Measurements from ENCODE around the gene HELZ.
"Not testable (repeated sequence)": the region's sequence is repeated elsewhere in the genome, so short reads cannot be mapped to it uniquely, and the experiment has no call there.

HELZ gene

DNA sequence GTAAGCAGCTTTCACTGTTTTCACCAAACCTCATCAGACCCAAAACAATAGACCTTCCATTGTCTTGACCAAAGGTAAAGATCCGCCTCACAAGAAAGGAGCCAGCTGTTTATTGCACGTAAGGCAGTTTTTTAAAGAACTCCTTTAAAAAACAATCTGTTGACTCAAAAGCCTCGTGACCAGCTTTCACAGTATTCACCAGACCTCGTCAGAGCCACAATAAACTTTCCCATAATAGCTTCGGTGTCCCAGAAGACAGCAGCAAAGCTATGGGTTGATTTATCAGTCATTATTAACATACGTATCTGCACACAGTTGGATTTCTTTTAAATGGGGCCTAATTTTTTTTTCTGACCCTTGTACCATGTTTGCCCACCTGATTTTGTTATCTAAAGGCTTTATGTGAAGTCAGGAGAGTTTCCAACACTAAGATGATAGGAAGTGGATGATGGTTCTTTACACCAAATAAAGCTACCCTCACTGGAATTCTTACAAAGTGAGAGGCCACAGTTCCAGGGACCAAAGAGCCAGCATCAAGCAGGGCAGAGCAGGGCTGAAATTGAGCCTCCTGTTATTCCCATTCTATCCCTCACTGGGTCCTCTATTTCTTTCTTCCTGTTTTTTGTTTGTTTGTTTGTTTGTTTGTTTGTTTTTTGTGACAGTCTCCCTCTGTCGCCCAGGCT lies 17.6 kb upstream of the HELZ start:
- TF ChIP-seq, protein P1, sequence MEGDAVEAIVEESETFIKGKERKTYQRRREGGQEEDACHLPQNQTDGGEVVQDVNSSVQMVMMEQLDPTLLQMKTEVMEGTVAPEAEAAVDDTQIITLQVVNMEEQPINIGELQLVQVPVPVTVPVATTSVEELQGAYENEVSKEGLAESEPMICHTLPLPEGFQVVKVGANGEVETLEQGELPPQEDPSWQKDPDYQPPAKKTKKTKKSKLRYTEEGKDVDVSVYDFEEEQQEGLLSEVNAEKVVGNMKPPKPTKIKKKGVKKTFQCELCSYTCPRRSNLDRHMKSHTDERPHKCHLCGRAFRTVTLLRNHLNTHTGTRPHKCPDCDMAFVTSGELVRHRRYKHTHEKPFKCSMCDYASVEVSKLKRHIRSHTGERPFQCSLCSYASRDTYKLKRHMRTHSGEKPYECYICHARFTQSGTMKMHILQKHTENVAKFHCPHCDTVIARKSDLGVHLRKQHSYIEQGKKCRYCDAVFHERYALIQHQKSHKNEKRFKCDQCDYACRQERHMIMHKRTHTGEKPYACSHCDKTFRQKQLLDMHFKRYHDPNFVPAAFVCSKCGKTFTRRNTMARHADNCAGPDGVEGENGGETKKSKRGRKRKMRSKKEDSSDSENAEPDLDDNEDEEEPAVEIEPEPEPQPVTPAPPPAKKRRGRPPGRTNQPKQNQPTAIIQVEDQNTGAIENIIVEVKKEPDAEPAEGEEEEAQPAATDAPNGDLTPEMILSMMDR (IDR thresholded peaks at IDR 0.05; ENCODE audit: low read depth, low read length, missing control alignments) = no peak
- H3K4me3 ChIP-seq (ENCODE audit: low read depth, low read length) = no peak overlapping the region
- no peak for DNase-seq (ENCODE audit: low read depth)

DNA sequence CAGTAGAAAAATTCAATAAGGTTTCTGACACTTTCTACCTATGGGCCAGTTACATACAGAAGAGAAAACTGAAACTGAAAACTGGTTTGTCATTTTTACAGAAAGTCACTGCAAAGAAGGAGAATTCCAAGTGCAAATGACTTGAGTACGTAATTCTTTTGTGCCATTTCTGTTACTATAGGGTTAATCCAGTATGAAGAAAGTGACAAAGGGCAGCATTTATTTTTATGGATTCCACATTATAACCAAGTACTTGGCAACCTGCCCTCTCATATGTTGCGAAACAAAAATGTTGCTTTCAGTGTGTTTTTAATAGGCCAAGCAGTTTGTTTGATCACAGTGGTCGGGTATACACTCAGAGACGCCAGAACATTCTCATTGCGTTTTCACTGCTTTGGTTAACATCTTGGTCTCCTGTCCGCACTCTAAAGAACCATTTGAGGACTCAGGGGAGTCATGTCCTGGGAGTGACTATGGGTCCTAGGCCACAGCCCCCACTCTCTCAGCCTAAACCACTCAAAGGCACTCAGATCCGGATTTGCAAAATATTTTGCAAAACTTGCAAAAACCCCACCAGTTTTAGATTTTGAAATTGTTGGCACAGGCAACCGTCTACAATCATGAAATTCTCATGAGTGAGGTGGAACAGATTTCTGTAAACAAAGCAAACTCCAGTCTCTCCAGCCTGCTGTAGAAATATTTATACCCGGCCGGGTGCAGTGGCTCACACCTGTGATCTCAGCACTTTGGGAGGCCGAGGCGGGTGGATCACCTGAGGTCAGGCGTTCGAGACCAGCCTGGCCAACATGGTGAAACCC lies 15.4 kb upstream of the HELZ start:
- no peak overlapping the region for H3K4me3 ChIP-seq (ENCODE audit: low read depth, low read length)
- TF ChIP-seq, protein P1 (IDR thresholded peaks at IDR 0.05; ENCODE audit: low read depth, low read length, missing control alignments) = no peak
- DNase-seq (ENCODE audit: low read depth) = no peak

DNA sequence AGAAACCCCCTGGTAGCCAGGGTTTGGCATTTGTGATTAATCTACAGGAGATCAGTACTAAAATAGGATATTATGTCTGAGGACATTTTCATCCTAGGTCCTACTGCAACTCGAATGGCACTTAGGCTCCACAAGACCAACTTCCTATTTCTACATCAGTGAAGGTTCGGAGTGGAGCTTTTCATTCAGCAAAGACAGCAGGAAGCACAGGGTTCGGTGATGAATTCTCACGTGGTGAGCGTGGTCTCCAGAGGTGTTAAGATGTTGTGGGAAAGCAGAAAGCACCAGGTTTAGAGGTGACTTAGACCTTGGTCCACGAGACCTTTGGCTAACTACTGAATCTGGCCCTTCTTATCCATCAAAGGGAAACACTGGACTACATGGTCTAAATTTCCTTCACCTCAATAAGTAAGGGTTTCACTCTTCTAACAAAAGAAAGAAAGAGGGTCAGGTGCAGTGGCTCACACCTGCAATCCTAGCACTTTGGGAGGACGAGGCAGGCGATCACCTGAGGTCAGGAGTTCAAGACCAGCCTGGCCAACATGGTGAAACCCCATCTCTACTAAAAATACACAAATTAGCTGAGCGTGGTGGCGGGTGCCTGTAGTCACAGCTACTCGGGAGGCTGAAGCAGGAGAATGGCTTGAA lies 13.9 kb upstream of the HELZ start:
- no peak overlapping the region for H3K4me3 ChIP-seq (ENCODE audit: low read depth, low read length)
- no peak for DNase-seq (ENCODE audit: low read depth)
- TF ChIP-seq, protein P1 (IDR thresholded peaks at IDR 0.05; ENCODE audit: low read depth, low read length, missing control alignments) = no peak

DNA sequence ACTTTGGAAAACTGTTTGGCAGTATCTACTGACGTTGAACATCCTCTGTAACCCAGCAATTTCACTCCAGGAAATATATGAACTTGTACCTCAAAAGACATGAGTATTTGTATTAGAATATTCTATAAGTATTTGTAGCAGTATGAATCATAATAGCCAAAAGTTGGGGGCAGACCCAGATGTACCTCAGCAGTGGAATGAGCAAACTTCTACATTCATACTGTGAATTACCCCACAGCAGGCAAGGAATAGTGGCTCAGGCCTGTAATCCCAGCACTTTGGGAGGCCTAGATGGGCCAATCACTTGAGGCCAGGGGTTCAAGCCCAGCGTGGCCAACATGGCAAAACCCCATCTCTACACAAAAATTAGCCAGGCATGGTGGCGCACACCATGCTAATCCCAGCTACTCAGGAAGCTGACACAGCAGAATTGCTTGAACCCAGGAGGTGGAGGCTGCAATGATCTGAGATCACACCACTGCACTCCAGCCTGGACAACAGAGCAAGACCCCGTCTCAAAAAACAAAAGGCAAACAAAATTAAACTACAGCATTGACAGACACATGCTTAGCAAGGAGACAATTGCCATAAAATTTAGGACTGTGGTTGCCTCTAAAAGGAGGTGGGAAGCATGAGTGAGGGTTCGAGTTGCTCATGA lies 11.2 kb upstream of the HELZ start:
- no peak overlapping the region for H3K4me3 ChIP-seq (ENCODE audit: low read depth, low read length)
- TF ChIP-seq, protein P1 (IDR thresholded peaks at IDR 0.05; ENCODE audit: low read depth, low read length, missing control alignments) = no peak
- DNase-seq (ENCODE audit: low read depth) = no peak

DNA sequence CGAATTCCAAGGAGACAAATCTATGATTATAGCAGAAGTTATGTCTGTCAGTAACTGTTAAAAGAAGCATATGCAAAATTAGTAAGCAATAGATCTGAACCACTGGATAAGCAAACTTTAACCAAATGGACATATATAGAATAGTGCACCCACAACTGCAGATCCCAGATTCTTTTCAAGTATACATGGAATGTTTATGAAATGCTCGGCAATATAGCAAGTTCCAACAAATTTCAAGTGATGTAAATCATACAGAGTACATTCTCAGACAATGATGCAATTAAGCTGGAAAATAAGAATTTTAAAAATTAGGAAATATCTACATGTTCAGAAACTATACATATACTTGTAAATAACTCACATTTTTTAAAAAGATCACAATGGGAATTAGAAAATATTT lies 8.4 kb upstream of the HELZ start:
- TF ChIP-seq, protein P1 (IDR thresholded peaks at IDR 0.05; ENCODE audit: low read depth, low read length, missing control alignments) = no peak
- DNase-seq (ENCODE audit: low read depth) = no peak
- H3K4me3 ChIP-seq (ENCODE audit: low read depth, low read length) = no peak overlapping the region

DNA sequence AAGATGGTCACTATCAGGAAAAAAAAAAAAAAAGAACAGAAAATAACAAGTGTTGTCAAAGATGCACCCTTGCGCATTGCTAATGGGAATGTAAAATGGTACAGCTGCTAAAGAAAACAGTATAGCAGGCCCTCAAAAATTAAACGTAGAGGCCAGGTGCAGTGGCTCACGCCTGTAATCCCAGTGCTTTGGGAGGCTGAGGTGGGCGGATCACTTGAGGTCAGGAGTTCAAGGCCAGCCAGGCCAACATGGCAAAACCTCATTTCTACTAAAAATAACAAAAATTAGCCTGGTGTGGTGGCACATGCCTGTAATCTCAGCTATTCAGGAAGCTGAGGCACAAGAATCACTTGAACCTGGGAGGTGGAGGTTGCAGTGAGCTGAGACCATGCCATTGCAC lies 6.6 kb upstream of the HELZ start:
- DNase-seq (ENCODE audit: low read depth); H3K4me3 ChIP-seq (ENCODE audit: low read depth, low read length): not testable (repeated sequence)

DNA sequence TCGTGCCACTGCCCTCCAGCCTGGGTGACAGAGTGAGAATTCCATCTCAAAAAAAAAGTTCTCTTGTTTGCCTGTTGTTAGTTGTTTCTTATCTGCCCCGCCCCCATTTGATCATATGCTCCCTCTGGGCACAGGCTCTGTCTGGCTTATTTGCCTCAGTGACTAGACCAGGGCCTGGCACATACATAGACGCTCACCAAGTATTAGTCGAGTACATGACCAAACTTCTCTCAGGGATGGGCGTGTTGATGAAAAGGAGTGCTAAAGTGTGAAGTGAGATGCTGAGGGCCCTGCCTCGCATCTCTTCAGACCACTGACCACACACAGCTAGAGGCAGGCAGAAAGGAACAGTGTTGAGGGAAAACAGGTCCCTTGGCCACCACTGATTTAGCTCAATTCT lies 3.3 kb upstream of the HELZ start:
- TF ChIP-seq, protein P1 (IDR thresholded peaks at IDR 0.05; ENCODE audit: low read depth, low read length, missing control alignments) = no peak
- DNase-seq (ENCODE audit: low read depth) = no peak
- H3K4me3 ChIP-seq (ENCODE audit: low read depth, low read length) = no peak overlapping the region

Measured in GM12864 (cell line).